OCI-LY1 (cell line): ENCODE results near the gene TMPRSS11D.

Experiments
- EZH2 ChIP-seq: fragments of 200-600 bp; sonication (generic), shearing (Covaris generic); IDR thresholded peaks from 2 replicates; pipeline ENCODE4 v1.8.0; 2017; ENCODE audit warnings: borderline replicate concordance, mixed run types, mild to moderate bottlenecking, antibody characterized with exemption, low read length, moderate library complexity, mixed read lengths
- TF ChIP-seq, protein P1 (sequence below): fragments of 200-600 bp; sonication (generic), shearing (Covaris generic); IDR thresholded peaks from 2 replicates; pipeline ENCODE4 v1.5.1; 2017; ENCODE audit warnings: mild to moderate bottlenecking, antibody characterized with exemption, low read length, moderate library complexity, mixed read lengths

- TF ChIP-seq, protein P1, sequence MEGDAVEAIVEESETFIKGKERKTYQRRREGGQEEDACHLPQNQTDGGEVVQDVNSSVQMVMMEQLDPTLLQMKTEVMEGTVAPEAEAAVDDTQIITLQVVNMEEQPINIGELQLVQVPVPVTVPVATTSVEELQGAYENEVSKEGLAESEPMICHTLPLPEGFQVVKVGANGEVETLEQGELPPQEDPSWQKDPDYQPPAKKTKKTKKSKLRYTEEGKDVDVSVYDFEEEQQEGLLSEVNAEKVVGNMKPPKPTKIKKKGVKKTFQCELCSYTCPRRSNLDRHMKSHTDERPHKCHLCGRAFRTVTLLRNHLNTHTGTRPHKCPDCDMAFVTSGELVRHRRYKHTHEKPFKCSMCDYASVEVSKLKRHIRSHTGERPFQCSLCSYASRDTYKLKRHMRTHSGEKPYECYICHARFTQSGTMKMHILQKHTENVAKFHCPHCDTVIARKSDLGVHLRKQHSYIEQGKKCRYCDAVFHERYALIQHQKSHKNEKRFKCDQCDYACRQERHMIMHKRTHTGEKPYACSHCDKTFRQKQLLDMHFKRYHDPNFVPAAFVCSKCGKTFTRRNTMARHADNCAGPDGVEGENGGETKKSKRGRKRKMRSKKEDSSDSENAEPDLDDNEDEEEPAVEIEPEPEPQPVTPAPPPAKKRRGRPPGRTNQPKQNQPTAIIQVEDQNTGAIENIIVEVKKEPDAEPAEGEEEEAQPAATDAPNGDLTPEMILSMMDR = no peak
- no peak for TF ChIP-seq EZH2
These were observed 13.9 kb upstream of the TMPRSS11D start for GRCh38 chr4:67897686-67898085.
